ENCODE data around the gene KLRC1.
"Not testable (repeated sequence)": the region's sequence is repeated elsewhere in the genome, so short reads cannot be mapped to it uniquely, and the experiment has no call there.

The KLRC1 gene

GRCh38 chr12:10420334-10420733, 32.8 kb downstream of the KLRC1 start, which contains the start of gene KLRC3:
KLRC3 (minus strand) TSS chr12:10420595; CDS start chr12:10420550, 45 bp downstream.
- FAIRE-seq = not testable (repeated sequence)

- no peak for FAIRE-seq
Observed at GRCh38 chr12:10409392-10409791, 43.8 kb downstream of the KLRC1 start, which contains the start of gene KLRC4. KLRC4 (minus strand) TSS chr12:10409757; CDS start chr12:10409575, 182 bp downstream.

DNA sequence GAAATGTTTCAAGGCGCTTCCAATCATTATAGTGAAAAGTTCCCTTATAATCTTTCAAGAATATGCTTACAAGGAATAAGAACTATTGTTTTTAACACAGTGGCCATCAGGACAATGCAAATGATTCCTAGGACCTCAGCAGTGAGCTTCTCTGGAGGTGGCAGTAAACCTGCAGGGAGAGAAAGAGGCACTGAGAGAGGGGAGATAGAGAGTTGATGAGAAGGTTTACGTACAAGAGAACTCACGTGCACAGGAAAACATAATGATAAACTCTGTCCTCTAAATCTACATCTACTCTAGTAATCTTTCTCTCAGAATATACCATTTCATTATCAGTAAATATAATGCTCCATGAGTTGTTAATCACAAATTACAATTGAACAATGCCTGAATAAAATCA, 44.3 kb downstream of the KLRC1 start:
- no peak for FAIRE-seq

- no peak for FAIRE-seq
Observed at GRCh38 chr12:10406725-10407124, 46.5 kb downstream of the KLRC1 start.

- FAIRE-seq = no peak
Observed at GRCh38 chr12:10405294-10405693, 47.9 kb downstream of the KLRC1 start.

DNA sequence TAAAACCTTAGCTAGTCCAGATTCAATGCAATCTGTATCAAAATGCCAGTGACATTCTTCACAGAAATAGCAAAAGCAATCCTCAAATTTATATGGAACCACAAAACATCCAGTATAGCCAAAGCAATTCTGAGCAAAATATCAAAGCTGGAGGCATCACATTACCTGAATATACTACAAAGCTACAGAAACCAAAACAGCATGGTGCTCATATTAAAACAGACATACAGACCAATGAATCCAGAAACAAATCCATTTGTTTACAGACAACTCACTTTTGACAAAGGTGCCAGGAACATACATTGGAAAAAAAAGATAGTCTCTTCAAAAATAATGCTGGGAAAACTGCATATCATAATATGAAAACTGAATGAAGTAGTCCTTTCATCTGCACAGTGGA, 48.4 kb downstream of the KLRC1 start:
- no peak for FAIRE-seq

- no peak for FAIRE-seq
Observed at GRCh38 chr12:10400829-10401228, 52.3 kb downstream of the KLRC1 start.

- no peak for FAIRE-seq
Observed at GRCh38 chr12:10398168-10398567, 55.0 kb downstream of the KLRC1 start.

DNA sequence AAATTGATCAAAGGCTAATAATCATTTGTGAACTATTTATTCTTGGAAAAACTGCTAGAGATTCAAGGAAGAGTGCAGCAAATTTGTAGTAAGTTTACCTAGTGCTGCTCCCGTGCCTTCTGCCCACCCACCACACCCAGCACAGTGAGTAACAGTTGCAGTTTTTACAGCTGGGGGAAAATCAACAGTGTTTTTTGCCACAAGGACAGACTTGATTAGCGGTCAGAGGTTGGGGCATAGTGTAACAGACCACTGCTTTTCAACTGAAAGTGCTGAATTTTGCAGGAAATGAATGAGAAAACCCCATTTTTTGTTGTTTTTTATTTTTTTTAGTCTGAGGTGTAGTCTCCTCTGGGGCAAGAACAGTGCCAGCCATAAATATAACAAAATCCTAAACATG, 55.9 kb downstream of the KLRC1 start:
- FAIRE-seq = no peak

GRCh38 chr12:10396176-10396575, 57.0 kb downstream of the KLRC1 start:
- not testable (repeated sequence) for FAIRE-seq
